Suprapubic skin (tissue), 4 donors: Measurements from ENCODE around the gene NBEAL1. TPM values are rescaled to one million over a fixed set of nuclear protein-coding genes. Genes with fewer than 3 reads are reported as not detected.
"Not testable (repeated sequence)": the region's sequence is repeated elsewhere in the genome, so short reads cannot be mapped to it uniquely, and the experiment has no call there.

ENCODE experiments used
- DNase-seq, 2 donors: peaks; one replicate each; pipeline ENCODE4 v3.0.0-alpha.2; 2019; ENCODE audit warnings: low spot score in 2 of 2
- H3K27ac ChIP-seq: fragments of 200-600 bp; sonication (generic); one replicate; pipeline ENCODE4 v1.5.1; 2019
- H3K27me3 ChIP-seq: fragments of 200-600 bp; sonication (generic); one replicate; pipeline ENCODE4 v1.5.1; 2019
- H3K36me3 ChIP-seq: fragments of 200-600 bp; sonication (generic); one replicate; pipeline ENCODE4 v1.5.1; 2019
- H3K4me1 ChIP-seq: fragments of 200-600 bp; sonication (generic); one replicate; pipeline ENCODE4 v1.5.1; 2019
- H3K4me3 ChIP-seq: fragments of 200-600 bp; sonication (generic); one replicate; pipeline ENCODE4 v1.5.1; 2019; ENCODE audit warnings: mild to moderate bottlenecking
- H3K9me3 ChIP-seq: fragments of 200-600 bp; sonication (generic); one replicate; pipeline ENCODE4 v1.5.1; 2019
- EP300 ChIP-seq: sonication (generic); formaldehyde crosslinking; IDR thresholded peaks from one replicate; pipeline ENCODE4 v1.6.1; 2017; ENCODE audit warnings: antibody characterized with exemption
- POLR2A ChIP-seq, 2 donors: fragments of 450-650 bp; IDR thresholded peaks; one replicate each; pipeline ENCODE4 v1.6.1; 2017; ENCODE audit warnings: antibody characterized with exemption in 2 of 2, mild to moderate bottlenecking in 2 of 2, moderate library complexity in 2 of 2
- POLR2AphosphoS5 ChIP-seq, 3 donors: sonication (generic); formaldehyde crosslinking; IDR thresholded peaks; one replicate each; pipeline ENCODE4 v1.6.1; 2017; ENCODE audit warnings: antibody characterized with exemption in 3 of 3
- WGBS: methylation state at CpG from one replicate; pipeline ENCODE4 v1.1.5; 2018; 5-methylcytosine and 5-hydroxymethylcytosine counted together
- total RNA-seq, 4 donors: library from RNA; depleted of rRNA; stranded (reverse); fragments of >200 nt; gene quantifications; one replicate each; pipeline ENCODE4 v1.1.0, GENCODE V29; 2016
- TF ChIP-seq, protein P1 (sequence below), 2 donors: fragments of 200-600 bp in 1 of 2; fragments of 450-650 bp in 1 of 2; sonication (generic) in 1 of 2; IDR thresholded peaks; one replicate each; pipeline ENCODE4 v1.5.1; 2016 to 2019; ENCODE audit warnings: antibody characterized with exemption in 2 of 2, mild to moderate bottlenecking in 1 of 2, moderate library complexity in 1 of 2

Gene NBEAL1
- total RNA-seq, 4 donors from 2014 or later, result 21.1 to 46.8 (median 29.5) TPM

GRCh38 chr2:203083328-203083727 lies 68.7 kb downstream of the NBEAL1 start:
- Histone ChIP-seq H3K4me1 (no peaks in the 10 kb centered on the region), H3K9me3 (no peaks in the 10 kb centered on the region), H3K27ac (no peak overlapping the region), H3K36me3 (peaks cover 23% of the 10 kb centered on the region), H3K4me3 (no peak overlapping the region), H3K27me3 (no peaks in the 10 kb centered on the region)
- 82% methylated on average over 2 of the region's 2 CpGs for WGBS
- DNase-seq, result no peak
- TF ChIP-seq POLR2AphosphoS5 (IDR thresholded peaks at IDR 0.05) (no peak), POLR2A (IDR thresholded peaks at IDR 0.05) (no peak), EP300 (no peak)
- TF ChIP-seq, protein P1, sequence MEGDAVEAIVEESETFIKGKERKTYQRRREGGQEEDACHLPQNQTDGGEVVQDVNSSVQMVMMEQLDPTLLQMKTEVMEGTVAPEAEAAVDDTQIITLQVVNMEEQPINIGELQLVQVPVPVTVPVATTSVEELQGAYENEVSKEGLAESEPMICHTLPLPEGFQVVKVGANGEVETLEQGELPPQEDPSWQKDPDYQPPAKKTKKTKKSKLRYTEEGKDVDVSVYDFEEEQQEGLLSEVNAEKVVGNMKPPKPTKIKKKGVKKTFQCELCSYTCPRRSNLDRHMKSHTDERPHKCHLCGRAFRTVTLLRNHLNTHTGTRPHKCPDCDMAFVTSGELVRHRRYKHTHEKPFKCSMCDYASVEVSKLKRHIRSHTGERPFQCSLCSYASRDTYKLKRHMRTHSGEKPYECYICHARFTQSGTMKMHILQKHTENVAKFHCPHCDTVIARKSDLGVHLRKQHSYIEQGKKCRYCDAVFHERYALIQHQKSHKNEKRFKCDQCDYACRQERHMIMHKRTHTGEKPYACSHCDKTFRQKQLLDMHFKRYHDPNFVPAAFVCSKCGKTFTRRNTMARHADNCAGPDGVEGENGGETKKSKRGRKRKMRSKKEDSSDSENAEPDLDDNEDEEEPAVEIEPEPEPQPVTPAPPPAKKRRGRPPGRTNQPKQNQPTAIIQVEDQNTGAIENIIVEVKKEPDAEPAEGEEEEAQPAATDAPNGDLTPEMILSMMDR (IDR thresholded peaks at IDR 0.05), result no peak

GRCh38 chr2:203086381-203086780 lies 71.7 kb downstream of the NBEAL1 start:
- H3K36me3 ChIP-seq, result peaks cover 21% of the 10 kb centered on the region
- 100% methylated on average over 1 of the region's 1 CpG for WGBS
- DNase-seq, result not testable (repeated sequence)

DNA sequence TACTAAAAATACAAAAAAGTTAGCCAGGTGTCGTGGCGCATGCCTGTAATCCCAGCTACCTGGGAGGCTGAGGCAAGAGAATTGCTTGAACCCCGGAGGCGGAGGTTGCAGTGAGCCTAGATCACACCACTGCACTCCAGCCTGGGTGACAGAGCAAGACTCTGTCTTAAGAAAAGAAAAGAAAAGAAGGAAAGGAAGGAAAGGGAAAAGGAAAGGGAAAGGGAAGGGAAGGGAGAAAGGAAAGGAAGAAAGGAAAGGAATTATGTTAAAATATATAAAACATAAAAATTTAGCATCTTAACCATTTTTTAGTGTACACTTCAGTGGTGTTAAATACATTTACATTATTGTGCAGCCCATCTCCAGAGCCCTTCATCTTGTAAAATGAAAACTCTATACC lies 76.0 kb downstream of the NBEAL1 start:
- not testable (repeated sequence) for H3K4me3 ChIP-seq, H3K27ac ChIP-seq, H3K4me1 ChIP-seq, H3K27me3 ChIP-seq, DNase-seq, H3K9me3 ChIP-seq
- H3K36me3 ChIP-seq, result peaks cover 16% of the 10 kb centered on the region
- WGBS, result 97% methylated on average over 4 of the region's 4 CpGs

More at GRCh38 chr2:203086381-203086780, 71.7 kb downstream of the NBEAL1 start:
- not testable (repeated sequence) for H3K9me3 ChIP-seq, H3K4me3 ChIP-seq, H3K27me3 ChIP-seq, H3K27ac ChIP-seq, H3K4me1 ChIP-seq

DNA sequence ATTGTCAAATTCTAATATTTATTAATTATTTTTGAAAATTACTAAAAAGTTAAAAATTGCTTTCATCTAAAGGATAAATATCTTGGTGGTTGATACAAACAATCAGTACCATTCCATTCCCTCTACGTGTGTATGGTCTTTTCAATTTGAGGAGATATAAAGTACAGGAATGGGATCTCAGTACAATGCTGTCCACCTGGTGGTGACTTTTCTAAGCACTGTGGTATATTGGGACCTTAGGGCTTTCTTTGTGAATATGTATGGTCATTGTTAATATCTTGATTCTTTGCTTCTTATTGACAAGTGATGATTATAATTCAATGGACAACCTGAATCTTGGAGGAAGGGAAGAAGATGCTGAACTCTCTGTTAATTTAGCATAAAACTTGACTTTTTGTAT lies 83.1 kb downstream of the NBEAL1 start:
- Histone ChIP-seq H3K9me3 (no peaks in the 10 kb centered on the region), H3K4me1 (no peaks in the 10 kb centered on the region), H3K27ac (no peak overlapping the region), H3K36me3 (peaks cover 29% of the 10 kb centered on the region), H3K4me3 (no peak overlapping the region), H3K27me3 (no peaks in the 10 kb centered on the region)
- DNase-seq, result no peak
- no peak for TF ChIP-seq EP300
- 77% methylated on average over 1 of the region's 1 CpG for WGBS

DNA sequence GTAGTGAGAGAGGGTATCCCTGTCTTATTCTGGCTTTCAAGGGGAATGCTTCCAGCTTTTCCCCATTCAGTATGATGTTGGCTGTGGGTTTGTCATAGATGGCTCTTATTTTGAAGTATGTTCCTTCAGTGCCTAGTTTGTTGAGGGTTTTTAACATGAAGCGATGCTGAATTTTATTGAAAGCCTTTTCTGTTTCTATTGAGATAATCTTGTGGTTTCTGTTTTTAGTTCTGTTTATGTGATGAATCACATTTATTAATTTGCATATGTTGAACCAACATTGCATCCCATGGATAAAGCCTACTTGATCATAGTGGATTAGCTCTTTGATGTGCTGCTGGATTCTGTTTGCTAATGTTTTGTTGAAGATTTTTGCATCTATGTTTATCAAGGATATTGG lies 87.7 kb downstream of the NBEAL1 start:
- not testable (repeated sequence) for H3K4me1 ChIP-seq, H3K9me3 ChIP-seq, H3K27ac ChIP-seq, DNase-seq, H3K27me3 ChIP-seq, H3K4me3 ChIP-seq
- H3K36me3 ChIP-seq, result peaks cover 32% of the 10 kb centered on the region
- 68% methylated on average over 1 of the region's 1 CpG for WGBS

DNA sequence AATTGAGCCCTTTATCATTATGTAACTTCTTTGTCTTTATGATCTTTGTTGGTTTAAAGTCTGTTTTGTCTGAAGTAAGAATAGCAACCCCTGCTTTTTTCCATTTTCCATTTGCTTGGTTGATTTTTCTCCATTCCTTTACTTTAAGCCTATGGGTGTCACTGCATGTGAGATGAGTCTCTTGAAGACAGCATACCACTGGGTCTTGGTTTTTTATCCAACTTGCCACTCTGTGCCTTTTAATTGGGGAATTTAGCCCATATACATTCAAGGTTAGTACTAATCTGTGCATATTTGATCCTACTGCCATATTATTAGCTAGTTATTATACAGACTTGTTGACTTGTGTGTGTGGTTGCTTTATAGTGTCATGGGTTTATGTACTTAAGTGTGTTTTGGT lies 89.6 kb downstream of the NBEAL1 start:
- Histone ChIP-seq H3K9me3 (no peaks in the 10 kb centered on the region), H3K27ac (no peak overlapping the region), H3K36me3 (peaks cover 41% of the 10 kb centered on the region), H3K27me3 (no peaks in the 10 kb centered on the region), H3K4me1 (no peaks in the 10 kb centered on the region), H3K4me3 (no peak overlapping the region)
- DNase-seq, result no peak
- TF ChIP-seq, protein P1 (IDR thresholded peaks at IDR 0.05), result no peak
- no peak for TF ChIP-seq POLR2AphosphoS5 (IDR thresholded peaks at IDR 0.05)
- TF ChIP-seq POLR2A (IDR thresholded peaks at IDR 0.05), result no peak
- no peak for TF ChIP-seq EP300

GRCh38 chr2:203105996-203106395 lies 91.3 kb downstream of the NBEAL1 start:
- no peaks in the 10 kb centered on the region for H3K9me3 ChIP-seq
- H3K4me1 ChIP-seq, result no peaks in the 10 kb centered on the region
- no peak for TF ChIP-seq POLR2A (IDR thresholded peaks at IDR 0.05)
- TF ChIP-seq EP300, result no peak
- H3K36me3 ChIP-seq, result peaks cover 47% of the 10 kb centered on the region
- no peaks in the 10 kb centered on the region for H3K27me3 ChIP-seq
- no peak overlapping the region for H3K4me3 ChIP-seq
- DNase-seq, result no peak
- no peak overlapping the region for H3K27ac ChIP-seq

DNA sequence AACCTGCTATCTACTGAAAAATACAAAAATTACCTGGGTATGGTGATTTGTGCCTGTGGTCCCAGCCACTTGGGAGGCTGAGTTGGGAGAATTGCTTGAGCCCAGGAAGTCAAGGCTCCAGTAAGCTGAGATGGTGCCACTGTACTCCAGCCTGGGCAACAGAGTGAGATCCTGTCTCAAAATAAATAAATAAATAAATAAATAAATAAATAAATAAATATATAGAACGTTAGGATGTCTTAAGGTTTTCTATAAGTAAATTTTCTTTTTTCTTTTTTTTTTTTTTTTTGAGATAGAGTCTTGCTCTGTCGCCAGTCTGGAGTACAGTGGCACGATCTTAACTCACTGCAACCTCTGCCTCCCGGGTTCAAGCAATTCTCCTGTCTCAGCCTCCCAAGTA lies 95.8 kb downstream of the NBEAL1 start:
- not testable (repeated sequence) for DNase-seq, H3K27ac ChIP-seq, H3K4me1 ChIP-seq, H3K9me3 ChIP-seq, H3K4me3 ChIP-seq, H3K27me3 ChIP-seq
- peaks cover 56% of the 10 kb centered on the region for H3K36me3 ChIP-seq
- WGBS, result 71% methylated on average over 4 of the region's 4 CpGs
